ENCODE measurements around the gene SSBP3. TPM values are rescaled to one million over a fixed set of nuclear protein-coding genes. Genes with fewer than 3 reads are reported as not detected.

The SSBP3 gene
- total RNA-seq, 1 donor from 2014 or later = 161 TPM

- H3K36me3 Mint-ChIP-seq (ENCODE audit: insufficient read depth) = peaks cover 4% of the 10 kb centered on the region
- H3K9me3 Mint-ChIP-seq (ENCODE audit: low read depth) = no peaks in the 10 kb centered on the region
- peaks cover 58% of the 10 kb centered on the region for H3K4me1 Mint-ChIP-seq (ENCODE audit: low read depth)
- peak overlapping the region; percentile 93 for H3K27ac Mint-ChIP-seq
- peak overlapping the region; percentile 37 for H3K4me3 Mint-ChIP-seq (ENCODE audit: low read depth)
- no peak for DNase-seq (ENCODE audit: low spot score, unreplicated experiment)
- H3K27me3 Mint-ChIP-seq = no peaks in the 10 kb centered on the region
- no peak for TF ChIP-seq CTCF (IDR thresholded peaks at IDR 0.05; ENCODE audit: unreplicated experiment)
Observed at GRCh38 chr1:54342742-54343687, 63.2 kb downstream of the SSBP3 start.

GRCh38 chr1:54342288-54342687 lies 63.9 kb downstream of the SSBP3 start:
- Mint-ChIP-seq H3K4me3 (ENCODE audit: low read depth) (no peak overlapping the region), H3K27ac (peak overlapping the region; percentile 93)

GRCh38 chr1:54341763-54342162 lies 64.4 kb downstream of the SSBP3 start:
- Mint-ChIP-seq H3K4me1 (ENCODE audit: low read depth) (peaks cover 53% of the 10 kb centered on the region), H3K27ac (no peak overlapping the region), H3K27me3 (no peaks in the 10 kb centered on the region), H3K9me3 (ENCODE audit: low read depth) (no peaks in the 10 kb centered on the region), H3K4me3 (ENCODE audit: low read depth) (no peak overlapping the region), H3K36me3 (ENCODE audit: insufficient read depth) (peaks cover 4% of the 10 kb centered on the region)
- no peak for DNase-seq (ENCODE audit: low spot score, unreplicated experiment)
- no peak for TF ChIP-seq CTCF (IDR thresholded peaks at IDR 0.05; ENCODE audit: unreplicated experiment)

More at GRCh38 chr1:54342288-54342687, 63.9 kb downstream of the SSBP3 start:
- DNase-seq (ENCODE audit: low spot score, unreplicated experiment) = no peak
- no peaks in the 10 kb centered on the region for H3K9me3 Mint-ChIP-seq (ENCODE audit: low read depth)
- no peaks in the 10 kb centered on the region for H3K27me3 Mint-ChIP-seq
- TF ChIP-seq CTCF (IDR thresholded peaks at IDR 0.05; ENCODE audit: unreplicated experiment) = no peak
- peaks cover 52% of the 10 kb centered on the region for H3K4me1 Mint-ChIP-seq (ENCODE audit: low read depth)
- peaks cover 4% of the 10 kb centered on the region for H3K36me3 Mint-ChIP-seq (ENCODE audit: insufficient read depth)

GRCh38 chr1:54340878-54341277 lies 65.3 kb downstream of the SSBP3 start:
- no peak for TF ChIP-seq CTCF (IDR thresholded peaks at IDR 0.05; ENCODE audit: unreplicated experiment)
- Mint-ChIP-seq H3K9me3 (ENCODE audit: low read depth) (no peaks in the 10 kb centered on the region), H3K36me3 (ENCODE audit: insufficient read depth) (peaks cover 4% of the 10 kb centered on the region), H3K4me1 (ENCODE audit: low read depth) (peaks cover 56% of the 10 kb centered on the region), H3K4me3 (ENCODE audit: low read depth) (no peak overlapping the region), H3K27ac (peak overlapping the region; percentile 5), H3K27me3 (no peaks in the 10 kb centered on the region)
- DNase-seq (ENCODE audit: low spot score, unreplicated experiment) = no peak

GRCh38 chr1:54340434-54340833 lies 65.8 kb downstream of the SSBP3 start:
- DNase-seq (ENCODE audit: low spot score, unreplicated experiment) = no peak
- Mint-ChIP-seq H3K36me3 (ENCODE audit: insufficient read depth) (peaks cover 4% of the 10 kb centered on the region), H3K27me3 (no peaks in the 10 kb centered on the region), H3K9me3 (ENCODE audit: low read depth) (no peaks in the 10 kb centered on the region), H3K27ac (peak overlapping the region; percentile 53), H3K4me1 (ENCODE audit: low read depth) (peaks cover 60% of the 10 kb centered on the region), H3K4me3 (ENCODE audit: low read depth) (no peak overlapping the region)
- TF ChIP-seq CTCF (IDR thresholded peaks at IDR 0.05; ENCODE audit: unreplicated experiment) = no peak
